Thyroid gland (tissue), 4 donors: ENCODE measurements around the gene COL27A1.

Experiments used
- POLR2A ChIP-seq, 2 donors: fragments of 450-650 bp; IDR thresholded peaks; one replicate each; pipeline ENCODE4 v1.6.1; 2017; ENCODE audit warnings: antibody characterized with exemption in 2 of 2, mild to moderate bottlenecking in 2 of 2, moderate library complexity in 1 of 2
- TF ChIP-seq, protein P1 (sequence below), 6 experiments: fragments of 200-600 bp in 3 of 6; fragments of 450-650 bp in 3 of 6; sonication (generic) in 3 of 6; IDR thresholded peaks; one replicate each; pipeline ENCODE4 v1.5.1; 2016 to 2019; ENCODE audit warnings: antibody characterized with exemption in 6 of 6, mild to moderate bottlenecking in 2 of 6, inconsistent platforms in 1 of 6, moderate library complexity in 1 of 6

DNA sequence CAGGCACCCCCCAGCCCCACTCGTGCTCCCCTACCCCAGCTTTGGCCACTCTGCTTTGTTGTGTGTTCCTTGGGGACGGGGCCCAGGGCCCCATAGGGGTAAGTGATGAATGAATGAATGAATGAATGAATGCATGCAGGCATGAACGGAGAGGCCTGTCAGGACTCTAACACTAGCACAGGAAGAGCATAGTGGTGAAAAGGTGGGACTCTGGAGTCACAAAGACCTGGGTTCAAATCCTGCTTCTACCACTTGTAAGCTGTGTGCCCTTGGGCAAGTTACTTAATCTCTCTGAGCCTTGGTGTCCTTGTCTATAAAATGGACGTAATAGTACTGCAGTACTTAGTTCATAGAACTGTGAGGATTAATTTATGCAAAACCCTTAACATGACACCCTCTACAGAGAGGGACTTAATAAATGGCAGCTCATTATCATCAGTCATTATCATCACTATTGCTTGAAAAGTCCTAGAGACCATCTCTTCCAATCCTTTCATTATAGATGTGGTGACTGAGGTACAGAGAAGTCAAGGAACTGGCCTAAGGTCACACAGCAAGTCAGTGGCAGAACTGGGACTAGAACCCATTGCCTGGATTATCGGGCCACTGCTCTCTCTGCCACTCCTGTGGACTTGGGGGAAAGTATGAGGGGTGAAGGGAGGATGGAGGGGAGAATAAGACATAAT lies 187.6 kb downstream of the COL27A1 start:
- TF ChIP-seq, protein P1, sequence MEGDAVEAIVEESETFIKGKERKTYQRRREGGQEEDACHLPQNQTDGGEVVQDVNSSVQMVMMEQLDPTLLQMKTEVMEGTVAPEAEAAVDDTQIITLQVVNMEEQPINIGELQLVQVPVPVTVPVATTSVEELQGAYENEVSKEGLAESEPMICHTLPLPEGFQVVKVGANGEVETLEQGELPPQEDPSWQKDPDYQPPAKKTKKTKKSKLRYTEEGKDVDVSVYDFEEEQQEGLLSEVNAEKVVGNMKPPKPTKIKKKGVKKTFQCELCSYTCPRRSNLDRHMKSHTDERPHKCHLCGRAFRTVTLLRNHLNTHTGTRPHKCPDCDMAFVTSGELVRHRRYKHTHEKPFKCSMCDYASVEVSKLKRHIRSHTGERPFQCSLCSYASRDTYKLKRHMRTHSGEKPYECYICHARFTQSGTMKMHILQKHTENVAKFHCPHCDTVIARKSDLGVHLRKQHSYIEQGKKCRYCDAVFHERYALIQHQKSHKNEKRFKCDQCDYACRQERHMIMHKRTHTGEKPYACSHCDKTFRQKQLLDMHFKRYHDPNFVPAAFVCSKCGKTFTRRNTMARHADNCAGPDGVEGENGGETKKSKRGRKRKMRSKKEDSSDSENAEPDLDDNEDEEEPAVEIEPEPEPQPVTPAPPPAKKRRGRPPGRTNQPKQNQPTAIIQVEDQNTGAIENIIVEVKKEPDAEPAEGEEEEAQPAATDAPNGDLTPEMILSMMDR (IDR thresholded peaks at IDR 0.05) = no peak
- no peak for TF ChIP-seq POLR2A (IDR thresholded peaks at IDR 0.05)
